ENCODE measurements around the gene TRAF1. TPM values are rescaled to one million over a fixed set of nuclear protein-coding genes. Genes with fewer than 3 reads are reported as not detected.

TRAF1 gene
- total RNA-seq, 1 experiment from 2014 or later: 1.7 TPM

- Histone ChIP-seq H3K36me3 (ENCODE audit: control insufficient read depth in 1 of 2, insufficient read depth in 2 of 2, low read length in 2 of 2) (no peaks in the 10 kb centered on the region), H3K27me3 (ENCODE audit: insufficient read depth, low read length) (no peaks in the 10 kb centered on the region), H3K27ac (ENCODE audit: low read depth, low read length) (no peak overlapping the region), H3K4me2 (ENCODE audit: low read length) (peak overlapping the region; percentile 51), H3K9me3 (ENCODE audit: control insufficient read depth in 1 of 2, insufficient read depth in 1 of 2, low read depth in 1 of 2, low read length in 2 of 2) (no peaks in the 10 kb centered on the region), H3K9ac (ENCODE audit: low read length) (no peak overlapping the region), H3K4me3 (replicated peaks in 1 of 2; ENCODE audit: low read depth in 1 of 2, low read length in 2 of 2) (no peak overlapping the region), H3K9me2 (ENCODE audit: insufficient read depth) (no peaks in the 10 kb centered on the region), H3K79me2 (ENCODE audit: insufficient read depth, low read length) (no peaks in the 10 kb centered on the region), H4K20me1 (ENCODE audit: insufficient read depth) (no peaks in the 10 kb centered on the region), H3K4me1 (ENCODE audit: control insufficient read depth in 1 of 2, insufficient read depth in 2 of 2, low read length in 2 of 2) (peaks cover 14 to 33% of the 10 kb centered on the region in 2 experiments), H2AFZ (ENCODE audit: low read depth, low read length, poor library complexity, severe bottlenecking) (no peak overlapping the region)
- ChIA-PET CTCF (interaction anchor here (0.6 kb wide), 1 partner anchor 10 kb away, joined by 3 read pairs; no protein-coding TSS in a partner anchor), RAD21 (ENCODE audit: low non-redundant PET in 1 of 2, low total read pairs in 2 of 2, uncharacterized antibody in 2 of 2, unreplicated experiment in 2 of 2) (no interaction called here), POLR2A (interaction anchor here (0.7 kb wide), 1 partner anchor 41 kb away, joined by 3 read pairs; the partner anchor contains the start of gene PSMD5)
- ATAC-seq (peak; percentile 44), DNase-seq (ENCODE audit: low read depth, low spot score) (no peak)
- TF ChIP-seq EZH2 (IDR thresholded peaks at IDR 0.05) (no peak), RAD21 (IDR thresholded peaks at IDR 0.05; ENCODE audit: low read depth) (no peak), SRF (IDR thresholded peaks at IDR 0.05; ENCODE audit: low read depth) (no peak), CEBPB (IDR thresholded peaks at IDR 0.05; ENCODE audit: low read depth) (no peak), POLR2AphosphoS5 (IDR thresholded peaks at IDR 0.05; ENCODE audit: low read depth, low read length) (no peak), JUND (IDR thresholded peaks at IDR 0.05) (no peak), ZFX (IDR thresholded peaks at IDR 0.05) (no peak), SIN3A (IDR thresholded peaks at IDR 0.05; ENCODE audit: low read depth) (no peak), CBX3 (IDR thresholded peaks at IDR 0.05; ENCODE audit: low read depth) (no peak), POLR2A (IDR thresholded peaks at IDR 0.05; ENCODE audit: borderline replicate concordance, extremely low read depth, insufficient read depth, insufficient read length) (no peak), ZNF274 (IDR thresholded peaks at IDR 0.05; ENCODE audit: low read depth, low read length) (no peak), TCF7L2 (IDR thresholded peaks at IDR 0.05; ENCODE audit: borderline replicate concordance, extremely low read depth, insufficient read depth, insufficient read length) (no peak), SP1 (IDR thresholded peaks at IDR 0.05; ENCODE audit: low read depth) (no peak), MAX (IDR thresholded peaks at IDR 0.05) (no peak), FOSL1 (IDR thresholded peaks at IDR 0.05; ENCODE audit: low read depth) (no peak), YY1 (IDR thresholded peaks at IDR 0.05; ENCODE audit: extremely low read depth, insufficient replicate concordance, low read depth, low read length) (no peak), EZH2phosphoT487 (IDR thresholded peaks at IDR 0.05; ENCODE audit: borderline replicate concordance) (no peak)
- TF ChIP-seq, protein P1, sequence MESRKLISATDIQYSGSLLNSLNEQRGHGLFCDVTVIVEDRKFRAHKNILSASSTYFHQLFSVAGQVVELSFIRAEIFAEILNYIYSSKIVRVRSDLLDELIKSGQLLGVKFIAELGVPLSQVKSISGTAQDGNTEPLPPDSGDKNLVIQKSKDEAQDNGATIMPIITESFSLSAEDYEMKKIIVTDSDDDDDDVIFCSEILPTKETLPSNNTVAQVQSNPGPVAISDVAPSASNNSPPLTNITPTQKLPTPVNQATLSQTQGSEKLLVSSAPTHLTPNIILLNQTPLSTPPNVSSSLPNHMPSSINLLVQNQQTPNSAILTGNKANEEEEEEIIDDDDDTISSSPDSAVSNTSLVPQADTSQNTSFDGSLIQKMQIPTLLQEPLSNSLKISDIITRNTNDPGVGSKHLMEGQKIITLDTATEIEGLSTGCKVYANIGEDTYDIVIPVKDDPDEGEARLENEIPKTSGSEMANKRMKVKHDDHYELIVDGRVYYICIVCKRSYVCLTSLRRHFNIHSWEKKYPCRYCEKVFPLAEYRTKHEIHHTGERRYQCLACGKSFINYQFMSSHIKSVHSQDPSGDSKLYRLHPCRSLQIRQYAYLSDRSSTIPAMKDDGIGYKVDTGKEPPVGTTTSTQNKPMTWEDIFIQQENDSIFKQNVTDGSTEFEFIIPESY (IDR thresholded peaks at IDR 0.05; ENCODE audit: extremely low read depth, insufficient replicate concordance, low read length): no peak
- TF ChIP-seq, protein P2, sequence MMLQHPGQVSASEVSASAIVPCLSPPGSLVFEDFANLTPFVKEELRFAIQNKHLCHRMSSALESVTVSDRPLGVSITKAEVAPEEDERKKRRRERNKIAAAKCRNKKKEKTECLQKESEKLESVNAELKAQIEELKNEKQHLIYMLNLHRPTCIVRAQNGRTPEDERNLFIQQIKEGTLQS (IDR thresholded peaks at IDR 0.05): no peak
- intact Hi-C loops (cut with micrococcal nuclease): no loop called here
- no TSS peak for BruUV-seq (replicated peaks)
Observed at GRCh38 chr9:120883608-120883996, 43.0 kb downstream of the TRAF1 start.
